Measurements from ENCODE around the gene FBXW5. TPM values are rescaled to one million over a fixed set of nuclear protein-coding genes. Genes with fewer than 3 reads are reported as not detected.
A peak's percentile ranks its signal among the peaks of the same experiment; 100 is the strongest.

Gene FBXW5
- total RNA-seq, 1 experiment from 2014 or later: 118 TPM

DNA sequence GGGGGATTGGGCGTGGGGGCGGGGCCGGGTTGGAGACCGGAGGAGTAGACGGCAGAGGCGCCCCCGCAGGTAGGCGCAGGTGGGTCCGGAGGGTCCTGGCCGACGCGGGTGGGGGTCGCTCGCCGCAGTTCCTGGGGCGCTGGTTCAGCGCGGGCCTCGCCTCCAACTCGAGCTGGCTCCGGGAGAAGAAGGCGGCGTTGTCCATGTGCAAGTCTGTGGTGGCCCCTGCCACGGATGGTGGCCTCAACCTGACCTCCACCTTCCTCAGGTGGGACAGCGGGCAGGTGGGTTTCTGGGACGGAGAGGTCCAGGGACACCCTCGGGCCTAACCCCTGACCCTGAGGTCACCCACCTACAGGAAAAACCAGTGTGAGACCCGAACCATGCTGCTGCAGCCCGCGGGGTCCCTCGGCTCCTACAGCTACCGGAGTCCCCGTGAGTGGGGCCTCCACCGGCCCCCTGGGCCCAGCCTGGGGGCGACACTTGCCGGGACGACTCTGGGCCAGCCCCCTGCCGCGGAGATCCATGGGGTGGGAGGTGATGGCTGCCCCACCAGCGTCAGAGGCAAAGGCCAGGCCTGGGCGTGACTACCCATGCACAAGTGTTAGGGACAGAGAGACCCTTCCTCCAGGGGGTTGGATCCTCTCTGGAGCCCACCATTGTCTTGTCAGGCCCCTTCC lies 34.5 kb upstream of the FBXW5 start:
- in situ Hi-C loops (cut with HindIII; ENCODE audit: low sequenced_read_pairs): no loop called here
- no peak for DNase-seq (ENCODE audit: low spot score)

DNA sequence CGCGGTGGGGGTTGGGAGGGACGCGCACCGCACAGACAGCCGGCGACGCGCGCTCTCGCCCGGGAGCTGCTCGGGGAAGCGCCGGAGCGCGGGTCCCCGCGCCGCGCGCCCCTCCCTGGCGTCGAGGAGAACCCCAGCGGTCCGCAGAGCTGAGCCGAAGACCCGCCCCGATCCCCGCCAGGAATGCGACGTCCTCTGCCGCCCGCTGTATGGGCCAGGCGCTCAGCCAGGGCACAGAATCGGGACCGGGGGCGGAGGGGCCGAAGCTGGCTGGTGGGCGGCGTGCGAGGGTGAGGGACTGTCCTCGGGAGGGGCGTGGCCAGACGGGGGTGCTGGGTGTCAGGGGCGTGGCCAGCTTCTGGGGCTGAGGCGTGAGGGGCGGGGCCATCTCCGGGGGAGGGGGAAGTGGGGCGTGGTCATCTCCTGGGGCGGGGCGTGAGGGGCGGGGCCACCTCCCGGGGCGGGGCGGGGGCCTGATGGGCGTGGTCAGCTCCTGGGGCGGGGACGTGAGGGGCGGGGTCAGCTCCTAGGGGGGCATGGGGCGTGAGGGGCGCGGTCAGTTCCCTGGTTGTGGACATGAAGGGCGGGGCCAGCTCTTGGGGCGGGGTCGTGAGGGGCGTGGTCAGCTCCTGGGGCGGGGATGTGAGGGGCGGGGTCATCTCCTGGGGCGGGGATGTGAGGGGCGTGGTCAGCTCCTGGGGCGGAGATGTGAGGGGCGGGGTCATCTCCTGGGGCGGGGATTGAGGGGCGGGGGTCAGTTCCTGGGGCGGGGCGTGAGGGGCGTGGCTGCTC lies 33.7 kb upstream of the FBXW5 start:
- in situ Hi-C loops (cut with HindIII; ENCODE audit: low sequenced_read_pairs): no loop called here

GRCh38 chr9:136977649-136978072 lies 33.1 kb upstream of the FBXW5 start:
- in situ Hi-C loops (cut with HindIII; ENCODE audit: low sequenced_read_pairs): no loop called here
- no peak for DNase-seq (ENCODE audit: low spot score)

More for the DNA sequence above, 33.7 kb upstream of the FBXW5 start:
- DNase-seq (ENCODE audit: low spot score): peak; percentile 53

DNA sequence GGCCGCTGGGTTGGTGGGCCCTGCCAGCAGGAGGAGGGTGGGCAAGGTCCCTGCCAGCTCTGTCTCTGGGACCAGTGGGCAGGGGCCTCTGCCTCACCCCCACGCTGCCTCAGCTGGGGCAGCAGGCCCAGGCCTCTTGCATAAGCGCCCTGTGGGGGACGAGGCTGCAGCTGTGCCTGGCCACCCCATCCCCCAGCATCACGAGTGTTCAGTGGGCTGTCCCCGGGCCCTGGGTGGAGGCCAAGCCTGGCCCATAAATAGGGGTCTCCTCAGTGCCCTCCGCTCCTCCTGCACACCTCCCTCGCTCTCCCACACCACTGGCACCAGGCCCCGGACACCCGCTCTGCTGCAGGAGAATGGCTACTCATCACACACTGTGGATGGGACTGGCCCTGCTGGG lies 32.7 kb upstream of the FBXW5 start, which contains the start of gene PTGDS:
Gene PTGDS (plus strand): TSS at position 282 of the 400 bp plus-strand sequence. CDS start 75 bp downstream, at position 357.
- in situ Hi-C loops (cut with HindIII; ENCODE audit: low sequenced_read_pairs): no loop called here
- DNase-seq (ENCODE audit: low spot score): peak; percentile 45

DNA sequence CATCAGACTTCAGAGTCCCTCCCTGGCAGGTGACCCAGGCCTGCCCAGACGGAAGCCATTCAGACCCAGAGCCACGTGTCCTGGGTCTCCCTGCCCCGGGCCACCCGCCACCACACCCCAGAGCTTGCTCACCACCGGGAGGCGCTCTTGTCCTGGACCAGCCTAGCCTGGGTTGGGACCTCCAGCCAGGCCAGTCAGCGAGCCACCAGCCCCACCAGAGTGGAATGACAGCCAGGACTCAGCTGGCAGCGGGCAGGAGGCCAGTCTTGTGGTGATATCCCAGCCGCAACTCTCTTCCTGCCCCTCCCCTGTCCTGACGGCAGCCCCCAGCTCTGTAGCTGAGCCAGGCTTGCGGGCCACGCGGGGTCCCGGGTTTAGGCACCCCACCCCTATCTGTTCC lies 31.1 kb upstream of the FBXW5 start:
- in situ Hi-C loops (cut with HindIII; ENCODE audit: low sequenced_read_pairs): no loop called here
- peak; percentile 77 for DNase-seq (ENCODE audit: low spot score)

- DNase-seq (ENCODE audit: low spot score): peak; percentile 56
- in situ Hi-C loops (cut with HindIII; ENCODE audit: low sequenced_read_pairs): no loop called here
Measured at GRCh38 chr9:136974817-136975535, 30.4 kb upstream of the FBXW5 start.

DNA sequence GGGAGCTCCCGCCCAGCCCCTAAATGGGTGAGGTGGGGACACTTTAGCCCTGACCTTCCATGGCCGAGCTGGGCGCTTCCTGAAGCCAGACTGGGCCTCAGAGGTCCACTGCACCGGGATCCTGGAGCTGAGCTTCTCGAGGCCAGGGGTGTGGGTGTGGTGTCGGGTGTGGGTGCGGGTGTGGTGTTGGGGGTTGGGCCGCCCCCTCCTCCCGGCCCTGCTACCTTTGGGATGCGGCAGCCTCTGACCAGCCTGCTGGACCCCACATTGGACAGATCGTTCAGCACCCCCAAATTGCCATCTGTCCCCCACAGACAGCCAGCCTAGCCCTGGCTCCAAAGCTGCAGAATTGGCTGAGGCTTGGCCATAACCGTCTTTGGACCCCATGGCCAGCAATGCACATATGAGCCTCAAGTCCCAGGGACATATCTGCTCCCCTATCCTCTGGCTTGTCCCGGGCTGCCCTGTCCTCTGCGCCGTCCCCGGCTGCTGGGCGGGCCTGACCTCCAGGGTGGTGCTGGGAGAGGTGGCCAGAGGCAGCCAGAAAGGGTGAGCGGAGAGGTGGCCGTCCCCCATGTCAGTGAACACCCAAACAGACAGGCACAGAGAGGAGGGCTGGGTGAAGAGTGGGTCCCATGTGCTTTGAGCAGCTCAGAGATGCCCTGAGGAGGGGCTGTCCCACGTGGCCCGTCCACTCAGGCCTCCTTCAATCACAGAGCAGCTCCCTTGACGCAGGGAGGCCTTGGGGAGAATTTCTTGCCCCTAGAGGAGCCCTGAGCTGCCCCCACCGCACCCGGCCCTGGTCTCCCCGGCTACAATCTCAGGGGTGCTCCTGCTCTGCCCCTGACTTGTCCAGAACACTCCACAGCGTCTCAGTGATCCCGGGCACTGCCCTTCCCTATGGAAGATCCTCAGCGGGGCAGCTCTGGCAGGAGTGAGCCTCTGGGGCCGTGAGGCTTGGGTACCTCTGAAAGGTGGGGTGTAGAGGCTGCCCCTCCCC lies 29.4 kb upstream of the FBXW5 start:
- in situ Hi-C loops (cut with HindIII; ENCODE audit: low sequenced_read_pairs): no loop called here
- no peak for DNase-seq (ENCODE audit: low spot score)

DNA sequence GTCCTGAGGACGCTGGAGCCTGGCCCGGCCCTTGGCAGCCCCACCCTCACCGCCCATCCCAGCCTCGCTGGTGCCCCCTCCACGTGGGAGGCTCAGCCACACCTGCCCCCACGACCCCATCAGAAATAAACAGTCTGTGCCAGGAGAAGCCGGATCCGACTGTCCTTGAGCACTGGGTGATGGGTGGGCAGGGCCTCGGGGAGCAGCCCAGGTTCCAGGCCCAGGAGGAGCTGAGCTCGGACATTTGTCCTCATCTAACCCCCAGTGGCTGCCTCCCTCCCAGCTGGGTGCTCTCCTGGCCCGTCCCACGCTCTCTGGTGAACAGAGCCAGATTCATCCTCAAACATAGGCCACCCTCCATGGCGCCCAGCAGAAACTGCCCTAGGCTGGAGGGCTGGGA lies 28.2 kb upstream of the FBXW5 start:
- no peak for DNase-seq (ENCODE audit: low spot score)
- in situ Hi-C loops (cut with HindIII; ENCODE audit: low sequenced_read_pairs): no loop called here

- DNase-seq (ENCODE audit: low spot score): no peak
- in situ Hi-C loops (cut with HindIII; ENCODE audit: low sequenced_read_pairs): no loop called here
Measured at GRCh38 chr9:136972335-136972734, 27.8 kb upstream of the FBXW5 start.

GRCh38 chr9:136971746-136972145 lies 27.2 kb upstream of the FBXW5 start:
- no peak for DNase-seq (ENCODE audit: low spot score)
- in situ Hi-C loops (cut with HindIII; ENCODE audit: low sequenced_read_pairs): no loop called here

DNA sequence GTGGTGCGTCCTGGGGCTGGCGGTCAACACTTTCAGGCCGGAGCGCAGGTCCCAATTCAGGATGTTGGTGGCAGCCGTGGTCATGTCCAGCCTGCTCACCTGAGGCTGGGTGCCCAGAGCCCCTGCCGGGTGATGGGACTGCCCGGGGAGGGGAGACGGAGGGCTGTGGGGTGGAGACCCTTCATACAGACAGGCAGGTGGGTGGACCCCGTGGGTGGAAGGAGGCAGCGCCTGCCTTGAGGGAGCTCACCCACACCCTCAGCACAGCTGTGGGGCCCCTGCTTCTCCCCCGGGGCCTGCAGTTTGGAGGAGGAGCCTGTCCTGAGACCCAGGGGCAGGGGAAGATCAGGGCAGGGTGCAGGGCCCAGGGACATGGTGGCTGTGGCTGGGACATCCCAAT lies 25.8 kb upstream of the FBXW5 start:
- in situ Hi-C loops (cut with HindIII; ENCODE audit: low sequenced_read_pairs): no loop called here

DNA sequence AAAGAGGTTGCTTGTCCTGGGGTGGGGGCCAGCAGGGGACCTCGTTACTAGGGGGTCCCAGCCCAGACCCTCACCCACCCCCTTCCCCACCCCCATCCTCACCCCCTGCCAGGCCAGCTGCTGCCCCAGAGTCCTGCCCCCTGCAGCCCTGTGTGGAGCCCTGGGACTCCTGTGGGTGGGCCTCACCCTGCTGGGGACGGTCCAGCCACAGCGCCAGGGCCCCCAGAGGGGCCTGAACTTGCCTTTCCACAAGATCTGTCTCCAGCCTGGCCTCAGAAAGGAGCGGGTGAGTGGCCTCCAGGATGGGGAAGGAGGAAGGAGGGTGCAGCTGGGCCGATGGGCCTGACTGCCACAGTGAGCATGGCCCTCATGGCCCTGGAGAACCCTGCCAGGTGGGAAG lies 25.2 kb upstream of the FBXW5 start:
- no peak for DNase-seq (ENCODE audit: low spot score)
- in situ Hi-C loops (cut with HindIII; ENCODE audit: low sequenced_read_pairs): no loop called here

More for the DNA sequence above, 25.8 kb upstream of the FBXW5 start:
- no peak for DNase-seq (ENCODE audit: low spot score)

- DNase-seq (ENCODE audit: low spot score): no peak
- in situ Hi-C loops (cut with HindIII; ENCODE audit: low sequenced_read_pairs): no loop called here
Measured at GRCh38 chr9:136969150-136969549, 24.6 kb upstream of the FBXW5 start.

GRCh38 chr9:136968333-136969127 lies 24.0 kb upstream of the FBXW5 start:
- DNase-seq (ENCODE audit: low spot score): no peak
- in situ Hi-C loops (cut with HindIII; ENCODE audit: low sequenced_read_pairs): no loop called here

DNA sequence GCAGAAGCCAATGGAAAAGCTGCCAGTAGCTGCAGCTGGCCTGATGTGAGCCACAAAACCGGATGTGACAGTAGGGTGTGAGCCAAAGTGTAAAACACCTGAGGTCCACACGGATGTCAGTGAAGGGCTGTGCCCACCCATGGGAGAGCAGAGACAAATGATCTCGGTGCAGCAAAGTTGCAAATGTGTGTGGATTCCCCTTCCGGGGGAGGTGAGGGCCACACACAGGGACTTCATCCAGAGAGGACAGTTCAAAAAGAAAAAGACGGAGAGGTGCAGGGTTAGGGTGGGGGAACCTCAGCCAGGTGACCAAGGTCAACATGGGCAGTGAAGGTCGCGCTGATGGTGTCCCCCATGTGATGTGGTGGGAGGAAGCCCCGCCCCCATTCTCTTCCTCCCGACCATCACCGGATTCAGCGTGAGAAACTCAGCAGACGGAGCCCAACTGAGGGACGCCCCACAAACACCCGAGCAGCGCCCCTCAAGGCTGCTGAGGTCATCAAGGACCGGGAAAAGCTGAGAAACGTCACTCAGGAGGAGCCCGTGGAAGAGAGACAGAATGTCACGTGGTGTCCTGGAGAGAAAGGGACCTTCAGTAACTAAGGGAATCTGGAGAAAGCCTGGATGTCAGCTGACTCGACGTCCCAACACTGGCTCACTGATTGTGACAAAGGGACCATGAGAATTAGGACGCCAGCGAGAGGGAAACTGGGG lies 21.4 kb upstream of the FBXW5 start:
- in situ Hi-C loops (cut with HindIII; ENCODE audit: low sequenced_read_pairs): no loop called here

DNA sequence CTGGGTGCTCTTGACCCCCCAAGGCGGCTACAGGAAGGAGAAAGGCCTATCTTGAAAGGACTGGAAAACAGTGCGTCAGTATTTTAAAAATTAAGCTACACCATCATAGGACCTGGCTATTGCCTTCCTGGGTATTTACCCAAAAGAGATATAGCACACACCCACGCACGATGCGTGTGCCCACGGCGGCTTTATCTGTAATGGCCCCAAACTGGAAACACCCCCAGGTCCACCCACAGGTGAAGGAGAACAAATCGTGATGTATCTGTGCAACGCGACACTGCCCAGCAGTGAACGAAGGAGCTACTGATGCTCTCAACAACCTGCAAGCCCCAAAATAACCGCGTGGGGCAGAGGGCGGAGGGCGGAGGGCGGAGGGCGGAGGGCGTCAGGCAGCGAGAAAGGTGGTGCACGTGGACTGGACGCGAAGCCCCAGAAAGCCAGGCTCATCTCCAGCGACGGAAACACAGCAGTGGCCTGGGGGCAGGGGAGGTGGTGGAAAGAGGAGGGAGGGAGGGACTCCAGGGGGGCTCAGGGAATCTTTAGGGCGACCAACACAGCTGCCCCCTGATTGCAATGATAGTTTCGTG lies 20.4 kb upstream of the FBXW5 start:
- DNase-seq (ENCODE audit: low spot score): no peak

More for the DNA sequence above, 21.4 kb upstream of the FBXW5 start:
- peak; percentile 47 for DNase-seq (ENCODE audit: low spot score)

GRCh38 chr9:136964171-136964689 lies 19.7 kb upstream of the FBXW5 start:
- no peak for DNase-seq (ENCODE audit: low spot score)
- in situ Hi-C loops (cut with HindIII; ENCODE audit: low sequenced_read_pairs): no loop called here

More for the DNA sequence above, 20.4 kb upstream of the FBXW5 start:
- in situ Hi-C loops (cut with HindIII; ENCODE audit: low sequenced_read_pairs): no loop called here
